HG03139 (cell line): ENCODE data around the gene MATR3.
"Not testable (repeated sequence)": the region's sequence is repeated elsewhere in the genome, so short reads cannot be mapped to it uniquely, and the experiment has no call there.

Source experiments
- ATAC-seq: cut with Tn5 transposase; IDR thresholded peaks from one replicate; pipeline ENCODE4 v1.9.1; 2021; ENCODE audit not compliant: unreplicated experiment

Gene MATR3

GRCh38 chr5:139296862-139297326 is 3.4 kb downstream of the MATR3 start:
- ATAC-seq, result no peak

DNA sequence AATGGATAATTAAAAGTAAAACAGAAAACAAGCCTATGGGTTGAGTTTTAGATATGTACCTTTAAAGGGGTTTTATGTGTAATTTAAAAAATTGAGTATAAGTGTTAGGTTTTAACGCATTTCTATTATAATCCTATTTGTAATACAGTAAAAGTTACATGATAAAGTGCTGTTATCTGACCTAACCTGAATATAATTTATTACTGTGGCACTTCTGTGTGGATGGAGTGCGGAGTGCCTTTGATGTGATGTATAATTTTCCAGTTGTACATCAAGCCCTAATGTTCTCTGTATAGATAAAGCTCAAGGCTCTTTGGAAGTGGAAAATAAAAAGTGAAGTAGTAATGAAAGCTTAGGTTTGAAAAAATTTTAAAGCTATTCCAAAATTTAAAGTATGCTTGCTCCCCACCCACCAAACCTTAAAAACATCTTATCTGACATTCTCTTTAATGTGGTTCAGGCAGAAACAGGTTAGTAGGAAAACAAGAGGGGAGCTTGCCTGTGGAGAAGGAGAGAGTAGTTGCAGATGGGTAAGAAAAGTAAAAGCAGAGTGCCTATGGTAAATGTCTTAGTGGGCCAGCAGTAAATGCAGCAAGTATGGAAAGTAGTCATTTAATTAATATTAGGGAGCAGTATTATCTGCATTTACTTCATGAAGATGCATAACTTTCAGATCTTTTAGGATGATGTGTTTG is 4.0 kb downstream of the MATR3 start:
- ATAC-seq, result no peak

- ATAC-seq, result no peak
Observed at GRCh38 chr5:139298242-139298641, 4.7 kb downstream of the MATR3 start.

DNA sequence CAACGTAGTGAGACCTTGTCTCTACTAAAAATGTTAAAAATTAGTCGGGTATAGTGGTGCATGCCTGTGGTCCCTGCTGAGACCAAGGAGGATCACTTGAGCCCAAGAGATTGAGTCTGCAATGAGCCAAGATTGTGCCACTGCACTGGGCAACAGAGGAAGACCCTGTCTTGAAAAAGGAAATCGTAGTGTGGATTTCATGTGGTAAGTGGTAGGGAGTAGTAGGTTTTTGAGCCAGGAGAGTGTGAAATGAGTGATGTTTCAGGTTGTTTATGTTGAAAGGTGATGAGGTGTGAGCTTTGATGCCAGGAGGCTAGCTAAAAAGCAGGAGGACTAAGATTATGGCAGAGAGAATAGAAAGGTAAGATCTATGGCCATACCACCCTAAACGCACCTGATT is 5.9 kb downstream of the MATR3 start:
- no peak for ATAC-seq

GRCh38 chr5:139301808-139302499 is 8.4 kb downstream of the MATR3 start:
- no peak for ATAC-seq

GRCh38 chr5:139304391-139305324 is 11.1 kb downstream of the MATR3 start:
- ATAC-seq, result no peak

DNA sequence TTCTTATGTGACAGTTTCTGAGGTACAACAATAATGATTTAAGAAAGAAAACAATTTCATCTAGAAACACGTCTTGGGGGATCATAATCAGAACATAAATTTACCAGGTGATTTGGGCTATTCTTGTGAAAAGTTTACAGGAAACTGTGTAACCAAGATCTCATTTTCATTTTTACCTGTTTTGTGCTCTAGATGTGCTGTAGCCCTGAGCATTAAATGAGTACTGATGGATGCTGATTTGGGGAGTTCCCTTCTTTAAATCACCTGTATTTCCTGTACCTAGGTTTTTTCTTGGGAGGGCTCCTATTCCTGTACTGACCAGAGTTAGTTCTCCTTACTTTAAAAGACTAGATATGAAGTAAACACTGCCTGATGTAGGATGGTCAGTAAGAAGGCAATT is 12.7 kb downstream of the MATR3 start:
- ATAC-seq, result no peak

DNA sequence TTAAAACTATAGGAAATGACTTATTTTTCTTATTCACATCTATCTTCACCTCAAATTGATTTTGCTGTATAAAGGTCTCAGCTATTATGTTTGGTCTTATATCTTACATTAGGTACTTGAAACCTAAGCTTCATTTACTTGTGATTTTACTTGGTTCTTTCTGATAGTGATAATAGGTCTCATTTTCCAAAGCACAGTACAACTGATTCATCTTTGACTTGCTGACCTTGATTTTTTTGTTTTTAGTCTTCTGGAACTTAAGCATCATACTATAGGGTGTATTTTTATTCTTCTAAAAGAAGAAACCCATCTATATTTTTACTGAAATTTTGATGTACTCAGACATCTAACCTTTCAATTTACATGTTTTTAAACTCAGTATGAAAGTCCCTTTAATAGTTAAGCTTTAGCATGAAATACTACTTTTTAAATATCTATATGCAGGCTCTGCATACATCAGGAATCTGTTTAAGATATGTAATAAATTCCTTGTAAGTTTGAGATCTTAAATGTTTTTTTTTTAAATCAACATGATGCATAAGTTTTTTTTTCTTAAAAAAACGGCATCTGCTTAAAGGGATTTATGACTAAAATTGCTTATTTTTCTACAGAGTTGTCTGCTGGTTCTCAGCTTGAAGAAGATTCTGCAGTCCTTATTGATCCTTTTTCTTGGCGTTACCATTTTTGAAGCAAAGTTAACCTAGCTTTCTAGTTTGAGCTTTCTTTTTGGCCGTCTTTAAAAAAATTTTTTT is 13.3 kb downstream of the MATR3 start:
- ATAC-seq, result no peak

- ATAC-seq, result no peak
Observed at GRCh38 chr5:139308797-139309196, 15.3 kb downstream of the MATR3 start.

- not testable (repeated sequence) for ATAC-seq
Observed at GRCh38 chr5:139310715-139311186, 17.2 kb downstream of the MATR3 start.

- ATAC-seq, result no peak
Observed at GRCh38 chr5:139312075-139312474, 18.5 kb downstream of the MATR3 start.

- ATAC-seq, result no peak
Observed at GRCh38 chr5:139314276-139314675, 20.7 kb downstream of the MATR3 start.

GRCh38 chr5:139315056-139315615 is 21.6 kb downstream of the MATR3 start:
- ATAC-seq, result no peak

DNA sequence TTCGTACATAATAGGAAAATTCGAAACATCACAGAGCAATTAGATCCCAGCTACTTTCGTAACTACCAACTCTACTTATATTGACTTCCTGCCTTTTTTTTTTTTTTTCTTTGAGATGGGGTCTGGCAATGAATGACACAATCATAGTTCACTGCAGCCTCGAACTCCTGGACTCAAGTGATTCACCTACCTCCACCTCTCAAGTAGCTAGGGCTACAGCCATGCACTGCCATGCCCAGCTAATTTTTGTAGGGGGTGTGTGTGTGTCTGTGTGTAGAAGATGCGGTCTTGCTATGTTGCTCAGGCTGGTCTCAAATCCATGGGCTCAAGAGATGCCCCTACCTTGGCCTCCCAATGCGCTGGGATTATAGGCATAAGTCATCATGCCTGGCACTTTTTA is 42.3 kb downstream of the MATR3 start:
- ATAC-seq, result no peak

DNA sequence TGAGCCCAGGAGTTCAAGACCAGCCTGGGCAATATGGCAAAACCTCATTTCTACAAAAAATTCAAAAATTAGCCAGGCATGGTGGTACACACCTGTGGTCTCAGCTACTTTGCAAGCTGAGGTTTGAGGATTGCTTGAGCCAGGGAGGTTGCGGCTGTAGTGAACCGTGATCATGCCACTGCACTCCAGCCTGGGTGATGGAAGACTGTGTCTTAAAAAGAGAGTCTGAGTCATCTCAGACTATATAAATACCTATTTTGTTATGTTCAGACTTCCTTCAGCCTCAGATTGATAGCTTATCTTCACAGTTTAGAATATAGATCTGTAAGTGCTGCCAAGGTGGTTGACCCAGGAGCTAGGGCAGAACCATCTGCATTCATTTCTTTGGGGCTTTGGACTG is 46.5 kb downstream of the MATR3 start:
- ATAC-seq, result no peak

DNA sequence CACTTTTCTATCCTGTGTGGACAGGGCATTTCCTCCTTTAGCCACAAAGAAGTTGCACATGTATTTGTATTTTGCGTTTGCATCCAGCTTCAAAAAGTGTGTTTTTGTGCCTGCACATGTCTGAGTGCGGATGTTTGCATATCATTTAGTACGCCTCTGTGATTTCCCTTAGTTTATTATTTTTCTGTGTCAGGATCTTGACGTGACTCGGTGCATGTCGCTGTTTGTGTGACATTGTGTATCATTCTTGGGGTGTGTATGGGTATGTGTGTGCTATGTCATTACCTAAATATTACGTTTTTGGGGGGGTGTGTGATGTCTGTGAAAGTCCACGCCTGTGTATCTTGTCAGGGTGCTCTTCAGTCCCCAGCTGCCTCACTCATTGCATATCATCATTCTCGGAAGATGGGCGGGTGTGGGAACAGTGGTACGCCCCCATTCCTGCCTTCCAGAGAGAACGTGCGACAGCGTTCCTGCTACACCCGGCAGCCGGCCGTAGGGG is 47.7 kb downstream of the MATR3 start:
- ATAC-seq, result no peak

GRCh38 chr5:139341689-139342422 is 48.3 kb downstream of the MATR3 start, which contains the start of gene PAIP2:
PAIP2 (plus strand) TSS chr5:139341854; CDS start chr5:139363785, 21,931 bp downstream.
- peak; percentile 87 for ATAC-seq

- ATAC-seq, result peak; percentile 39
Observed at GRCh38 chr5:139342423-139342723, 48.8 kb downstream of the MATR3 start.

- ATAC-seq, result no peak
Observed at GRCh38 chr5:139343476-139343875, 49.9 kb downstream of the MATR3 start.

DNA sequence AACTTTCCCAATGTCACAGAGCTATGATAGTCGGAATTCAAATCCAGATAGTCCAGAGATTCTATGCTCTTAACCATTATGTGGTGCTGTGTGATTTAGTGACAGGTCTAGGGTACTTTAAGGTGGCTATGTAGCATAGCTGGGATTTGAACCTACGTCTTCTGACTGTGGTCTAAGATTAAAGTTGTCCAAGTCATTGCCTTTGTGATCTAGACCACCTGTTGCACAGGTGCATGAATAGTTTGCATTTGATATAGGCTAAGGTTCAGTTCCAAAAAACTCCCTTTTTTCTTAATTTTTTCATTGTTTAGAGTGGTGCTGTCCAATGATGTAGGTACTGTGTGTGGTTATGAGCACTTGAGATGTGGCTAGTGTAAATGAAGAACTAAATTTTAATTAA is 50.6 kb downstream of the MATR3 start:
- ATAC-seq, result no peak
